Fibroblast of lung (primary cell): ENCODE results near the gene LPIN1.

Experiments
- EZH2 ChIP-seq: IDR thresholded peaks from 2 replicates; pipeline ENCODE4 v1.5.1; 2012; ENCODE audit warnings: low read length, control low read depth, mild to moderate bottlenecking; ENCODE audit errors: missing control alignments
- TF ChIP-seq, protein P1 (sequence below), 2 donors: IDR thresholded peaks in 1 of 2; conservative IDR thresholded peaks in 1 of 2; 1 replicate in 1 of 2; 2 replicates in 1 of 2; pipeline ENCODE4 v1.5.1; 2011 to 2012; ENCODE audit warnings: low read length in 2 of 2, control low read depth in 1 of 2, inconsistent platforms in 1 of 2, low read depth in 1 of 2, mild to moderate bottlenecking in 1 of 2

- TF ChIP-seq, protein P1, sequence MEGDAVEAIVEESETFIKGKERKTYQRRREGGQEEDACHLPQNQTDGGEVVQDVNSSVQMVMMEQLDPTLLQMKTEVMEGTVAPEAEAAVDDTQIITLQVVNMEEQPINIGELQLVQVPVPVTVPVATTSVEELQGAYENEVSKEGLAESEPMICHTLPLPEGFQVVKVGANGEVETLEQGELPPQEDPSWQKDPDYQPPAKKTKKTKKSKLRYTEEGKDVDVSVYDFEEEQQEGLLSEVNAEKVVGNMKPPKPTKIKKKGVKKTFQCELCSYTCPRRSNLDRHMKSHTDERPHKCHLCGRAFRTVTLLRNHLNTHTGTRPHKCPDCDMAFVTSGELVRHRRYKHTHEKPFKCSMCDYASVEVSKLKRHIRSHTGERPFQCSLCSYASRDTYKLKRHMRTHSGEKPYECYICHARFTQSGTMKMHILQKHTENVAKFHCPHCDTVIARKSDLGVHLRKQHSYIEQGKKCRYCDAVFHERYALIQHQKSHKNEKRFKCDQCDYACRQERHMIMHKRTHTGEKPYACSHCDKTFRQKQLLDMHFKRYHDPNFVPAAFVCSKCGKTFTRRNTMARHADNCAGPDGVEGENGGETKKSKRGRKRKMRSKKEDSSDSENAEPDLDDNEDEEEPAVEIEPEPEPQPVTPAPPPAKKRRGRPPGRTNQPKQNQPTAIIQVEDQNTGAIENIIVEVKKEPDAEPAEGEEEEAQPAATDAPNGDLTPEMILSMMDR (conservative IDR thresholded peaks at IDR 0.05 in 1 of 2, IDR thresholded peaks at IDR 0.05 in 1 of 2; ENCODE audit: low read depth in 1 of 2, low read length in 2 of 2) = no peak
- TF ChIP-seq EZH2 = no peak
These were observed 121.5 kb downstream of the LPIN1 start for GRCh38 chr2:11867926-11868325.
